GM21619 (cell line): ENCODE results near the gene HIVEP3.

Experiments used
- ATAC-seq: cut with Tn5 transposase; IDR thresholded peaks from one replicate; pipeline ENCODE4 v1.9.1; 2021; ENCODE audit not compliant: unreplicated experiment

The HIVEP3 gene

GRCh38 chr1:41765152-41765551 is 153.6 kb downstream of the HIVEP3 start:
- ATAC-seq, result no peak

DNA sequence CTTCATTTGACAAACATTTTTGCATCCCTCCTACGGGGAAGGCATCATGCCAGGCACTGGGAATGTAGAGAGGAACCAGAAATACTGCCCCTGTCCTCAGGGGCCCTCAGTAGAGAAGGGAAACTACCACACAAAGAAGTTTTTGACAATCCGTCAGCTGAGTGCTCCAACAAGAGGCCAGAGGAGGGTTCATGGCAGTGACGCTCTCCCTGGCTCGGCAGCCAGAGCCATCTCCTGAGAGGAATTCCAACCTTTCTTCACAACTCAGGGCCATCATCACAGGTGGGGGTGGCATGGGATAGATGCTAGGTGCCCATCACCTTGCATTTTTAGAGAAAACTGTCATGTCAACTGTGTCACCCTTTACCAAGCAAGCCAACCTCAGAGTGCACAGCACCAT is 154.1 kb downstream of the HIVEP3 start:
- no peak for ATAC-seq

- no peak for ATAC-seq
Observed at GRCh38 chr1:41762777-41763176, 155.9 kb downstream of the HIVEP3 start.

GRCh38 chr1:41762251-41762650 is 156.5 kb downstream of the HIVEP3 start:
- ATAC-seq, result no peak

DNA sequence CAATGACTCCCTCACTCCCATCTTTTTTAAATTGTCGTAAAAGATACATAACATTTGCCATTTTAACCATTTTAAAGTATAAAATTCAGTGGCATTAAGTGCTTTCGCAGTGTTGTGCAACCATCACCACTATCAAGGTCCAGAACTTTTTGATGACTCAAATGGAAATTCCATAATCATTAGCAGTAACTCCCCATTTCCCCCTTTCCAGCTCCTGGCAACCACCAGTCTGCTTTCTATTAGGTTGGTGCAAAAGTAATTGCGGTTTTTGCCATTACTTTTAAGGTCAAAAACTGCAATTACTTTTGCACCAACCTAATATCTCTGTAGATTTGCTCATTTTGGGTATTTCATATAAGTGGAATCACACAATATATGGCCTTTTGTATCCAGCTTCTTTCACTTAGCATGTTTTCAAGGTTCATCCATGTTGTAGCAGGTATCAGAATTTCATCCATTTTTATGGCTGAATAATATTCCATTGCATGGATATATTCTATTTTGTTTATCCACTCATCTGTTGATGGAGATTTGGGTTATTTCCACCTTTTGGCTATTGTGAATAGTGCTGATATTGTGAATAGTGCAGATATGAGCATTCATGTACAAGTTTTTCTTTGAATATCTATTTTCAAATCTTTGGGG is 159.7 kb downstream of the HIVEP3 start:
- ATAC-seq, result no peak

DNA sequence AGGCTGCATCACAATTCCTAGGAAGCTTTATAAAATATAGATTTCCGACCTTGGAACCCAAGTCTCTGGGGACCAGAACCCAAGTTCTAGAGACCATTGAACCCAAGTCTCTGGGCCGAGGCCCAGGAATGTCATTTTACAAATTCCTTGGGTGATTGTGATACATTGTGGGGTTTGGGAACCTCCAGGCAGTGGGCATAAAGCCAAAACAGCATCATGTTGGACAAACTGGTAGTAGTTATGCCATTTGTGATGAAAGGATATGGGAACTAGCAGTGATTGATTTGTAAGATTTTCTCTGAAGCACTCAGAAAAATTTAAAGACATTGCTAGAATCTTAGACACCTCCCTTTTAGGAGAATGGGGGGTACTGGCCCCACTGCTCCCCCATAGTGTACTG is 160.2 kb downstream of the HIVEP3 start:
- ATAC-seq, result no peak

GRCh38 chr1:41754540-41754939 is 164.2 kb downstream of the HIVEP3 start:
- no peak for ATAC-seq

GRCh38 chr1:41752514-41753170 is 166.1 kb downstream of the HIVEP3 start:
- ATAC-seq, result no peak

DNA sequence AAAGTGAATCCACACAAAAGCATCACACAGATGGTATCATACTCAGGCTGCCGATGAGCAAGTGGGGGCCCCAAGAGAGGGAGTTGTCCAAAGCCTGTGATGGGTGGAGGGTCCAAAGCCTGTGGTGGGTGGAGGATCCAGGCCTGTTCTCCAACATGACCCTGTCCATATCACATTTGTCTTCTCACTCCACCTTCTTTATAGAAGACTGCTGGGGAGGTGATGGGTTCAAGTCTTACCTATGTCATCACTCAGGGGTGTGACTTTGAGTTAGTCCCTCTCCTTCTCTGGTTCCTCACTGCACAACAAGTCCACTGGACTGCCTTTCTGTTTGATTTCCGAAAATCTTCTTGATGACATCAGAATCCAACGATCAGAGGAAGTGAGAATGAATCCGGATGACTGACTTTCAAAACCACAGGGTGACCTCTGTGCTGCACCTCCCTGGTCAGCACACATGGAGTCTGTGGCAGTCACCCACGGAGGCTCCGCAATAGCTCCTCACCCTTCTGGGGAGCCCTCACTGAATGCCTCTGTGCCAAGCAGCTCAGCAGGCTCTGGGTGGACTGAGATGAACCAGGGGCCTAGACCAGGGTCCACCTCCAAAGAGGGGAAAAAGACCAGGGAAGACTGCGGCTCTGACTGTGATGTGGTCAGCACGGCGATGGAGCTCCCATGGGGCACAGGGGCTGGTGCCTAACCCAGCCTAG is 166.8 kb downstream of the HIVEP3 start:
- ATAC-seq, result peak; percentile 40

DNA sequence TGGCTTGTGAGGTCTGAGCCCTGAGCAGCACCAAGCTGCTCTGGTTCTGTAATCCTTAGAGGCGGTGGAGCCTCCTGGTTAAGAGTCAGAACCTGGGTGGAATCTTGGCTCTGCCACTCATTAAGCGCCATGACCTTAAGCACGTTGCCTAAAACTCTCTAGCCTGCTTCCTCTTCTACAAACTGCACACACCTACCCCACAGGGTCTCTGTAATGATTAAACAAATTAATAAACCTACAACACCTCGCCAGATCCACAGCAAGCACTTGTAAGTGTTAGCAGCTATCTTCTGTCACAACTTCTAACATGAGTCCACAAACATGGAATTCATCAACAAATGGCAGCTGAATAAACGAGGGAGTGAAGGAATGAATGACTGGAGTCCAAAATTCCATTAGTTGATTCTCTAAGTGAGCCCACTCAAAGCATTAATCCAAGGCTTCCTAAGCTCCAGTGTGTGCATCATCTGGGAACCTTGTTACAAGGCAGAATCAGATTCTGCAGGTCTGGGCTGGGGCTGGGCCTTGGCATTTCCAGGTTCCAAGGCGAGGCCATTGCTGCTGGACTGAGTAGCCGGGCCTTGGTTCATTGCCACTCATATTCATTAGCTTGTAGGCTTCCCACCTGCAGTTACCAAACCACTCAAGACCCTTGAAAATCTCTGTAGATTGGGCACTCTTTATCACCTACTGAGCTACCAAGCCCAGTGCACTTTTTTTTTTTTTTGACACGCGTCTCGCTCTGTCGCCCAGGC is 168.6 kb downstream of the HIVEP3 start:
- ATAC-seq, result no peak

DNA sequence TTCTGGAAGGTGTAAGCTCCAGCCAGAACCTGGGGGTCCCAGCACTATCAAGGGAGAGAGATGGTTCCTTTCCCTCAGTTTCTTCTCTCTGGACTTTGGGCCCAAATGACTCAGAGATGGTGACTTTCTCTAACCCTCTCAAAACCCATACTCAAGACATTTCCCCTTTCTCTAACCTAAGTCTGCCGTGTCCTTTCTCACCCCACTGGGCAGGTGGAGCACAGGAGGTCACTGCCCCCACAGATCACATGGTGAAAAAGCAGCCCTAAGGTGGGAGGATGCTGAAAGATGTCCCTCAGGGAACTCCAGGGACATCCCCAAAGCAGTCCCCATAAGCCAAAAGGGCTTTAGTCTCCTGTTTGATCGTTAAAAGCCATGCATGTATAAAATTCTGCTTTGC is 173.7 kb downstream of the HIVEP3 start:
- ATAC-seq, result no peak

DNA sequence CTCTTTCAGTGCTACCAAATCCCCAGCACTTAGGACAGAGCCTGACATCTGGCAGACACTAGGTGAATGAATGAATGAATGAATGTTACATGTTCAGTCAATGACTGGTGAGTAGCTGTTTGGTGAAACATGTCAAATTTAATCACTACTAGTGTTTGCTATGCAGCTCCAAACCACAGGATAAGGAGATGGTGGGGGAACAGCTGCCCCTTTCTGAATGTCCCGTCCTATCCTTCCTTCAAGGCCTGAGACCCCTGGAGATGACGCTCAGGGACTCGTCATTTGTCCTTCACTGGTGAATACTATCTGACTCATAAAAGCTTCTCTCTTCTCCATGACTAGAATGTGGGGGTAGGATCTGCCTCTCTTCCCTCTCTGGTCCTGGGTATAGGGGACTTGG is 175.4 kb downstream of the HIVEP3 start:
- no peak for ATAC-seq

DNA sequence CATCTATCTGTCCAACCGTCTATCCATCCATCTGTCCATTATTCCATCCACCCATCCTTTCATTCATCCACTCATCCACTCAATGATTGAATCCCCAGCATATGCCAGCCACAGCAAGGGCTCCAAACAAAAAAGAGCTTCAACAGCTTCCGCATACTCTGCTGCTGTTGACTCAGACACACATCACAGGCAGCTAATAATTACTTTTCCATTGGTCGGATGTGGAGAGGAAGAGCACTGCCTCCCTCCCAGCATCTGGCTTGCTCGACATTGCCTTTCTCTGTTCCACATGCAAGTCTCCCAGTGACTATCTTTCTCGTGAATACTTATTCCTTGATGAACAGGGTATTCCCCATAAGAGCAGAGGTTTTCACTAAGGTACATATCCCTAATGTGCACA is 176.5 kb downstream of the HIVEP3 start:
- no peak for ATAC-seq

GRCh38 chr1:41741244-41741643 is 177.5 kb downstream of the HIVEP3 start:
- no peak for ATAC-seq

DNA sequence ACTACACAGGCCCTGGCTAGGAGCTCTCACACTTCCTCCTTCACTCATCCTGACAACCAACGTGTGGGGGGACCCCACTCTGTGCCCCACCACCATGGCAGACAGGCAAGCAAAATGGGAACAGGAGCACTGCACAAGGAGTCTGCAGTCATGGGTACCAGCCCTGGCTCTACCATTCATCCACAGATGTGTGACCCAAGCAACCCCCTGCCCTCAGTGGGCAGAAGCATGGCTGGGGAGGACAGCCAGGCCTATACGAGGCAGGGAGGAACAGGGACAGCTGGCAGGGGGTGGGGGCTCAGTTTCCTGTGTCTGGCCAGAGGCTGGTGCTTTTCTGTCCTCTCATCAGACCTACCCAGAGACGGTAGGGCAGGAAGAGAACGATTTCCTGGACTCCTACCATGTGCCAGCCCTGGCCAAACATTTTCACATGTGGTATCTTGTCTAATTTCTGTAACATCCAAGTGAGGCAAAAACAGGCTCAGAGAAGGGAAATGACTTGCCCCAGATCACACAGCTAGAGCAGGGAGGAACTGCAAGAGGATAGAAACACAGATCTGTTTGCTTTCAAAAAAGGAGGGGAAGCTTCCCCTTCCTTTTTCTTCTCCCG is 178.0 kb downstream of the HIVEP3 start:
- ATAC-seq, result no peak

DNA sequence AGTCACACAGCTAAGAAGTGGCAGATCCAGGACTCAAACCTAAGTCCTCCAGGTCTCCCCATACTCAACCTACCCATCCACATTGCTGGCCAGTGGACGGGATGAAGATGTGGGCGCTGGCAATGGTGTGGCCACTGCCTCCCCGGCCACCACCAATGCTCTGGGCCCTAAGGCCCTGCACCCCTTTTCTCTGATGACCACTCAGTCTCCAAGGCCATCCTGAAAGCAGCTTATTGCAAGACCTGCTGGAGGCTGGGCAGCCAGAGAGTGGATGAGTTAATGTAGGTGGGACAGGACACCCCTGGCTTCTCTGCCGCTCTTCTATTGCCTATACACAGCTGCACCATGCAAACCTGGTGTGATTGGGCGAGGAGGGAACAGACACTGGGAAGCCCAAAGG is 178.7 kb downstream of the HIVEP3 start:
- ATAC-seq, result no peak

DNA sequence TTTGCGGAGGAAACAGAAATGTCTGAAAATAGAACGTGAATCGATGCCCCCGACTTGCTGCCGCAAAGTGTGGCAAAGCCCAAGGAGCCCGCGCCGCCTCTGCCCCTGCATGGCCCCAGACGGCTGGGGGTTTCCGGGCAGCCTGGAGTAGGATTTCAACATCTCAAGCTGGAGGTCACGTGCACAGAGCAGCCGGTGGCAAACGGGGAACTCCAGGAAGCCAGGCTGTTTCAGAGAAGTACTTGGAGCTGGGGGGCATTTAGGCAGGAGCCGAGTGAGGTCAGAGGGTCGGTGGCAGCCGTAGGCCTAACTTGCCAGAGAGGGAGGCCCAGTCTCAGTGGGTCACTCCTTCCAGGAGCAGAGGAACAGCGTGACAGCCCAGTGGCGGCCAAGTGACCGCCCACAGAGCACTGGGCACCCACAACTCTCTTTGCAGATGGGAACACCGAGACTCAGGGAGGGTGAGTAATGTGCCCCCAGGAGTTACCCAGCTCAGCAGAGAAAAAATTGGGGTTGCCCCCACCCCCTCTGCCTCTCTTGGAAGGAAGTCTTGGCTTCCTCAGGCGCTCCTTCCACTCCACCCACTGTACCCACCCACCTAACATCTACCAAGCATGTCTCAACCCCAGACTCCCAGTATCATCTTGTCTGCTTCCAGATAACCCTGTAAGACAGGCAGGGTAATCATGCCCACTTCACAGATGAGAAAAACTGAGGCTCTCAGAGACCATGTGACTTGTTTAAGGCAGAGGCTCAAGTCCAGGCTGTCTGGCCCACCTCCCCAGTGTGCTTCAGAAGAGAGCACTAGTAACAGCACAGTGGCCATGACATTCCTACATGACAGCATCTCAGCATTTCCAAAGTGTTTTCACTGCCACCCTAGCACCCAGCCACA is 179.4 kb downstream of the HIVEP3 start:
- peak; percentile 45 for ATAC-seq

DNA sequence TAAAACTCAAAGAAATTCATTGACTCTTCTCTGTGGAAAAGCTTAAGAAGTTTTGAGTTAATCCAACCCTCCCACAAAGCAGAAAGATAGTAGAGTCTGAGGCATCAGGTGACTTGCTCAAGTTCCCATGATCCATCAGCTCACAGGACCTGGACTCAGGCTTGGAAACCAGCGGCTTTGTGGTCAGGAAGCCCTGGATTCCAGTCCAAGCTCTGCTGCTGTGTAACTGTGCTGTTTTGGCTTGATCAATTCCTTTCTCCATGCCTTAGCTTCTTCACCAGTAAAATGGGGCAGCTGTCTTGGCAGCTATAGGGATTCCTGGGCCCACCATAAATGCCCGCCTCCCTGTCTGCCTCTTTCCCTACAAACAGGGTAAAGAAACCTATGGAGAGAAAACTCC is 180.2 kb downstream of the HIVEP3 start:
- no peak for ATAC-seq

- no peak for ATAC-seq
Observed at GRCh38 chr1:41738006-41738405, 180.7 kb downstream of the HIVEP3 start.

DNA sequence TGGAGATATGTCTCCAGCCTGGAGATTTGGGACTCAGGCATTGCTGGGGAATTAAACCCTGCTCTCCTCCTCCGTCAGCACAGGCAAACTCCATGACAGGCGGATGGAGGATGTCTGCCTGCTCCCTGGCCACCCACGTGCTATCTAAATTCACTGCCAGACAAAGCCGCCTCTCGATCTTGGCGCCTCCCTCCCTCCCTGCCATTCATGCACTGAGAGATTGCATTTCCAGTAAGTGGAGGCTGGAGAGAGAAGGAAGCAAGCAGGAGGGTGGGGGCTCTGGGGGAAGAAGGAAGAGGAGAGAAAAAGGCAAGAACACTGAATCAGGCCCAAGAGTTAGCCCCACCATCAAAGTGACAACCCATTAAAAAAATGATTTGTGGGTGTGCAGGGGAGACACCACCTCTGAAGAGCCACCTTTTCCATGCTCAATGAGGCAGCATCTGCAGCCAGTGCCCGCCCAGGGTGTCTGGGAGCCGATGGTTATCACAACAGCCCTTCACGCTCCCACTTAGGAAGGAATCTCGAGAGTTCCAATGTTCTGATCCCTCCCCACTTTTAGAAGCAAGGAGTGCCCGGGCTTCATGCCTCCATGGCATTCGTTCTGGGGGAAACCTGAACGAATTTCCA is 183.0 kb downstream of the HIVEP3 start:
- no peak for ATAC-seq
